SK-N-SH (cell line): Measurements from ENCODE around the gene QSOX2. TPM values are rescaled to one million over a fixed set of nuclear protein-coding genes. Genes with fewer than 3 reads are reported as not detected.

Source experiments
- CTCF ChIA-PET: fragments of 300-600, 350-600 bp; formaldehyde crosslinking; extraction: SDS; loops from one replicate; lab custom pipeline; 2021; lab: Yijun Ruan, JAX
- POLR2A ChIA-PET: fragments of 350-600 bp; sonication (Branson Sonifier 250); formaldehyde crosslinking; extraction: SDS; loops from one replicate; lab custom pipeline; 2020; ENCODE audit warnings: antibody characterized with exemption, inconsistent platforms; lab: Yijun Ruan, JAX
- DNase-seq: peaks from one replicate; pipeline ENCODE4 v3.0.0; 2012
- H2AFZ ChIP-seq: fragments of 200-600 bp; sonication (generic); 2 replicates; pipeline ENCODE4 v1.8.1; 2016; ENCODE audit warnings: antibody characterized with exemption, mild to moderate bottlenecking, low read depth
- H3F3A ChIP-seq: fragments of 200-600 bp; sonication (generic); replicated peaks from 2 replicates; pipeline ENCODE3; 2016; ENCODE audit warnings: antibody characterized with exemption, mild to moderate bottlenecking; ENCODE audit not compliant: insufficient read depth
- H3K27ac ChIP-seq, 2 experiments: fragments of 200-500 bp in 1 of 2; fragments of 200-600 bp in 1 of 2; sonication (Bioruptor generic) in 1 of 2; sonication (generic), shearing (Covaris generic) in 1 of 2; 2 replicates each; pipeline versions ENCODE4 v1.5.1 to v1.6.1; 2014 to 2016; ENCODE audit warnings: low read depth in 2 of 2, inconsistent platforms in 1 of 2, low read length in 1 of 2, mild to moderate bottlenecking in 1 of 2, mixed read lengths in 1 of 2
- H3K27me3 ChIP-seq: fragments of 200-600 bp; sonication (generic), shearing (Covaris generic); 2 replicates; pipeline ENCODE4 v1.6.1; 2016; ENCODE audit warnings: mixed run types; ENCODE audit not compliant: insufficient read depth
- H3K36me3 ChIP-seq, 2 experiments: fragments of 200-500 bp in 1 of 2; fragments of 200-600 bp in 1 of 2; sonication (Bioruptor generic) in 1 of 2; sonication (generic) in 1 of 2; replicated peaks in 1 of 2; 2 replicates each; pipeline versions ENCODE3 to v1.5.1; 2014 to 2016; ENCODE audit warnings: low read length in 1 of 2, mild to moderate bottlenecking in 1 of 2; ENCODE audit not compliant: insufficient read depth in 2 of 2, control insufficient read depth in 1 of 2
- H3K4me1 ChIP-seq, 2 experiments: fragments of 200-500 bp in 1 of 2; fragments of 200-600 bp in 1 of 2; sonication (Bioruptor generic) in 1 of 2; sonication (generic), shearing (Covaris generic) in 1 of 2; 2 replicates each; pipeline versions ENCODE4 v1.5.1 to v1.6.1; 2014 to 2016; ENCODE audit warnings: low read depth in 1 of 2, low read length in 1 of 2, mixed run types in 1 of 2; ENCODE audit not compliant: insufficient read depth in 2 of 2, control insufficient read depth in 1 of 2
- H3K4me2 ChIP-seq: fragments of 200-600 bp; sonication (generic), shearing (Covaris generic); 2 replicates; pipeline ENCODE4 v1.6.1; 2017; ENCODE audit warnings: mixed run types
- H3K4me3 ChIP-seq, 2 experiments: fragments of 200-500 bp in 1 of 2; fragments of 200-600 bp in 1 of 2; sonication (Bioruptor generic) in 1 of 2; sonication (generic), shearing (Covaris generic) in 1 of 2; 2 replicates each; pipeline versions ENCODE4 v1.5.1 to v1.8.1; 2014 to 2016; ENCODE audit warnings: low read depth in 2 of 2, inconsistent platforms in 1 of 2, low read length in 1 of 2, mild to moderate bottlenecking in 1 of 2, mixed read lengths in 1 of 2, moderate library complexity in 1 of 2
- H3K79me2 ChIP-seq: fragments of 200-600 bp; sonication (generic); 2 replicates; pipeline ENCODE4 v1.8.1; 2017; ENCODE audit warnings: mild to moderate bottlenecking; ENCODE audit not compliant: insufficient read depth
- H3K9ac ChIP-seq: fragments of 200-600 bp; sonication (generic); 2 replicates; pipeline ENCODE4 v1.6.1; 2017; ENCODE audit warnings: mixed run types
- H3K9me2 ChIP-seq: fragments of 200-600 bp; sonication (generic); 2 replicates; pipeline ENCODE4 v1.6.1; 2017; ENCODE audit warnings: mixed run types
- H3K9me3 ChIP-seq: fragments of 200-600 bp; sonication (generic); 2 replicates; pipeline ENCODE4 v1.6.1; 2017; ENCODE audit warnings: mixed run types, mild to moderate bottlenecking, moderate library complexity
- H4K20me1 ChIP-seq: fragments of 200-600 bp; sonication (generic); 2 replicates; pipeline ENCODE4 v1.6.1; 2017; ENCODE audit warnings: mild to moderate bottlenecking, mixed run types; ENCODE audit not compliant: insufficient read depth
- CHD2 ChIP-seq: fragments of 150-350 bp; IDR thresholded peaks from 2 replicates; pipeline ENCODE4 v1.6.1; 2018; ENCODE audit warnings: low read length; ENCODE audit not compliant: partially characterized antibody
- ELF1 ChIP-seq: IDR thresholded peaks from 2 replicates; pipeline ENCODE4 v1.4.0; 2012
- EP300 ChIP-seq, 2 experiments: IDR thresholded peaks; 2 replicates each; pipeline versions ENCODE4 v1.4.0 to v1.6.1; 2012; ENCODE audit warnings: borderline replicate concordance in 1 of 2, low read depth in 1 of 2, low read length in 1 of 2
- EZH2phosphoT487 ChIP-seq: fragments of 200-600 bp; sonication (generic); IDR thresholded peaks from 2 replicates; pipeline ENCODE4 v1.6.1; 2017; ENCODE audit warnings: low read depth, mixed run types, mild to moderate bottlenecking, antibody characterized with exemption, moderate library complexity, borderline replicate concordance
- FOSL2 ChIP-seq: IDR thresholded peaks from 2 replicates; pipeline ENCODE4 v1.4.0; 2012; ENCODE audit warnings: low read depth, mild to moderate bottlenecking, moderate library complexity, borderline replicate concordance
- JUND ChIP-seq: IDR thresholded peaks from 2 replicates; pipeline ENCODE4 v1.4.0; 2012
- MEF2A ChIP-seq: IDR thresholded peaks from 2 replicates; pipeline ENCODE4 v1.4.0; 2012; ENCODE audit warnings: low read depth, borderline replicate concordance
- RAD21 ChIP-seq: IDR thresholded peaks from 2 replicates; pipeline ENCODE4 v1.6.1; 2012; ENCODE audit warnings: mild to moderate bottlenecking, low read length
- SIN3A ChIP-seq: IDR thresholded peaks from 2 replicates; pipeline ENCODE4 v1.6.1; 2012; ENCODE audit warnings: low read depth, mild to moderate bottlenecking, low read length, moderate library complexity, borderline replicate concordance
- SMC3 ChIP-seq: IDR thresholded peaks from 2 replicates; pipeline ENCODE4 v1.6.1; 2012; ENCODE audit warnings: low read depth, low read length, improper control_type of control experiment
- TAF1 ChIP-seq: IDR thresholded peaks from 2 replicates; pipeline ENCODE4 v1.6.1; 2012; ENCODE audit warnings: low read depth, mild to moderate bottlenecking, low read length, moderate library complexity, borderline replicate concordance
- TCF12 ChIP-seq: IDR thresholded peaks from 2 replicates; pipeline ENCODE4 v1.4.0; 2012
- YY1 ChIP-seq: IDR thresholded peaks from 2 replicates; pipeline ENCODE4 v1.4.0; 2012; ENCODE audit warnings: low read depth, mild to moderate bottlenecking
- WGBS: methylation state at CpG from one replicate; pipeline ENCODE4 v1.1.6; 2017; ENCODE audit warnings: low lambda C conversion rate; 5-methylcytosine and 5-hydroxymethylcytosine counted together
- polyA plus RNA-seq, 3 experiments: library from polyadenylated mRNA; depleted of rRNA; stranded (reverse); fragments of >200 nt; gene quantifications; 2 replicates each; pipeline ENCODE4 v1.2.3, GENCODE V29; 2012
- TF ChIP-seq, protein P1 (sequence below): fragments of 200-600 bp; sonication (generic); IDR thresholded peaks from 2 replicates; pipeline ENCODE4 v1.6.1; 2017; ENCODE audit warnings: antibody characterized with exemption, mild to moderate bottlenecking, moderate library complexity
- TF ChIP-seq, protein P2 (sequence below): IDR thresholded peaks from 2 replicates; pipeline ENCODE4 v1.4.0; 2012; ENCODE audit warnings: low read depth, borderline replicate concordance
- TF ChIP-seq, protein P3 (sequence below): IDR thresholded peaks from 2 replicates; pipeline ENCODE4 v1.4.0; 2012; ENCODE audit warnings: low read depth, borderline replicate concordance
- TF ChIP-seq, protein P4 (sequence below): IDR thresholded peaks from 2 replicates; pipeline ENCODE4 v1.6.1; 2012; ENCODE audit warnings: mild to moderate bottlenecking, low read depth, low read length, moderate library complexity

The QSOX2 gene
- polyA plus RNA-seq, 1 of the 3 experiments (the other 2 are of a cell fraction), result 26.6 TPM

DNA sequence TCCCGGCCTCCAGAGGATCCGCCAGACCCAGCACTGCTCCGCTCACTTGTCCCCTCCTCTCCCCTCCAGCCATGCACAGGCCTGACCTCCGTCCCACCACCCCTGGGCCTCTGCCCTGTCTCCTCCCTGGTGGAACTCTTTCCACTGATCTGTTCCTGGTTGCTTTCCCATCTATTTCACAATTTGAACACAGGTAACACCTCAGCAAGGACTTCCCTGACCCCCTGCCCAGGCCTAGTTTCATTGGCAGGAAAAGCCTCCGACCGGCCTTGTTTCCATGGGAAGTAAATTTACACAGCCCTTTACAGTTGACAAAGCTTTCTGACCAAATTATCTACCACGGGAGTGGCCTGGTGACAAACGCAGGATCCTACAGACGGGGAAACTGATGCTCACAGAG is 14.8 kb downstream of the QSOX2 start:
- H3K9me2 ChIP-seq, result no peaks in the 10 kb centered on the region
- H3K4me3 ChIP-seq, result no peak overlapping the region
- H3K4me2 ChIP-seq, result no peak overlapping the region
- no peaks in the 10 kb centered on the region for H3K27me3 ChIP-seq
- no peak overlapping the region for H3K27ac ChIP-seq
- peaks cover 40% of the 10 kb centered on the region for H4K20me1 ChIP-seq
- peaks cover 4% of the 10 kb centered on the region for H3F3A ChIP-seq
- TF ChIP-seq RAD21 (no peak), MEF2A (no peak), TCF12 (no peak), SMC3 (no peak), SIN3A (no peak), YY1 (no peak), CHD2 (no peak), EP300 (IDR thresholded peaks at IDR 0.05; ENCODE audit: borderline replicate concordance in 1 of 2, low read depth in 1 of 2, low read length in 1 of 2) (no peak), FOSL2 (no peak), JUND (no peak), ELF1 (no peak)
- TF ChIP-seq, protein P1, sequence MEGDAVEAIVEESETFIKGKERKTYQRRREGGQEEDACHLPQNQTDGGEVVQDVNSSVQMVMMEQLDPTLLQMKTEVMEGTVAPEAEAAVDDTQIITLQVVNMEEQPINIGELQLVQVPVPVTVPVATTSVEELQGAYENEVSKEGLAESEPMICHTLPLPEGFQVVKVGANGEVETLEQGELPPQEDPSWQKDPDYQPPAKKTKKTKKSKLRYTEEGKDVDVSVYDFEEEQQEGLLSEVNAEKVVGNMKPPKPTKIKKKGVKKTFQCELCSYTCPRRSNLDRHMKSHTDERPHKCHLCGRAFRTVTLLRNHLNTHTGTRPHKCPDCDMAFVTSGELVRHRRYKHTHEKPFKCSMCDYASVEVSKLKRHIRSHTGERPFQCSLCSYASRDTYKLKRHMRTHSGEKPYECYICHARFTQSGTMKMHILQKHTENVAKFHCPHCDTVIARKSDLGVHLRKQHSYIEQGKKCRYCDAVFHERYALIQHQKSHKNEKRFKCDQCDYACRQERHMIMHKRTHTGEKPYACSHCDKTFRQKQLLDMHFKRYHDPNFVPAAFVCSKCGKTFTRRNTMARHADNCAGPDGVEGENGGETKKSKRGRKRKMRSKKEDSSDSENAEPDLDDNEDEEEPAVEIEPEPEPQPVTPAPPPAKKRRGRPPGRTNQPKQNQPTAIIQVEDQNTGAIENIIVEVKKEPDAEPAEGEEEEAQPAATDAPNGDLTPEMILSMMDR, result no peak
- TF ChIP-seq, protein P2, sequence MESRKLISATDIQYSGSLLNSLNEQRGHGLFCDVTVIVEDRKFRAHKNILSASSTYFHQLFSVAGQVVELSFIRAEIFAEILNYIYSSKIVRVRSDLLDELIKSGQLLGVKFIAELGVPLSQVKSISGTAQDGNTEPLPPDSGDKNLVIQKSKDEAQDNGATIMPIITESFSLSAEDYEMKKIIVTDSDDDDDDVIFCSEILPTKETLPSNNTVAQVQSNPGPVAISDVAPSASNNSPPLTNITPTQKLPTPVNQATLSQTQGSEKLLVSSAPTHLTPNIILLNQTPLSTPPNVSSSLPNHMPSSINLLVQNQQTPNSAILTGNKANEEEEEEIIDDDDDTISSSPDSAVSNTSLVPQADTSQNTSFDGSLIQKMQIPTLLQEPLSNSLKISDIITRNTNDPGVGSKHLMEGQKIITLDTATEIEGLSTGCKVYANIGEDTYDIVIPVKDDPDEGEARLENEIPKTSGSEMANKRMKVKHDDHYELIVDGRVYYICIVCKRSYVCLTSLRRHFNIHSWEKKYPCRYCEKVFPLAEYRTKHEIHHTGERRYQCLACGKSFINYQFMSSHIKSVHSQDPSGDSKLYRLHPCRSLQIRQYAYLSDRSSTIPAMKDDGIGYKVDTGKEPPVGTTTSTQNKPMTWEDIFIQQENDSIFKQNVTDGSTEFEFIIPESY, result no peak
- TF ChIP-seq, protein P3, sequence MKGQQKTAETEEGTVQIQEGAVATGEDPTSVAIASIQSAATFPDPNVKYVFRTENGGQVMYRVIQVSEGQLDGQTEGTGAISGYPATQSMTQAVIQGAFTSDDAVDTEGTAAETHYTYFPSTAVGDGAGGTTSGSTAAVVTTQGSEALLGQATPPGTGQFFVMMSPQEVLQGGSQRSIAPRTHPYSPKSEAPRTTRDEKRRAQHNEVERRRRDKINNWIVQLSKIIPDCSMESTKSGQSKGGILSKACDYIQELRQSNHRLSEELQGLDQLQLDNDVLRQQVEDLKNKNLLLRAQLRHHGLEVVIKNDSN, result no peak
- H3K9ac ChIP-seq, result no peak overlapping the region
- peaks cover 0 to 20% of the 10 kb centered on the region in 2 experiments for H3K36me3 ChIP-seq
- H3K4me1 ChIP-seq, result peaks cover 0 to 11% of the 10 kb centered on the region in 2 experiments; a peak in 1 of 4 replicates
- WGBS, result 97% methylated on average over 9 of the region's 9 CpGs
- ChIA-PET CTCF (no interaction called here), POLR2A (no interaction called here)
- DNase-seq, result no peak
- H2AFZ ChIP-seq, result no peak overlapping the region
- no peaks in the 10 kb centered on the region for H3K9me3 ChIP-seq
- peaks cover 6% of the 10 kb centered on the region; the same call in 1 of the 2 replicates for H3K79me2 ChIP-seq

DNA sequence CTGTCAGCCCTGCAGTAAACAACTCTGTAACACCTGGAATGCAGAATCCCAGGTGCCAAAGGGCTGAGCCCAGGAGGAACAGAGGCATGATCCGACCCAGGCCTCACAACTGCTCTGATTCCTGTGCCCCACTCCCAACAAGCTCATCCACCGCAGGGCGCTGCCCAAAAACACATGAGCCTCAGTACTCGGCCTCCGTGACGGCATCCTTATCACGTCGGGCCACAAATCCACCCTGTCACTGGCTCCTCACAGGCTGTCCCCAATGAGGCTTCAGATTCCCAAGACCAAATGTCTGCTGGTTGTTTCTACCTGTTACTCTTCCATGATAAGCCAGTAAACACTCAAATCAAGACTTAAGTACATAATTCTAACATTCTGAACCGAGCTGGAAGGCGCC is 15.2 kb downstream of the QSOX2 start:
- H3K4me2 ChIP-seq, result no peak overlapping the region
- H3K27ac ChIP-seq, result no peak overlapping the region
- peaks cover 0 to 19% of the 10 kb centered on the region in 2 experiments for H3K36me3 ChIP-seq
- H4K20me1 ChIP-seq, result peaks cover 44% of the 10 kb centered on the region
- 94% methylated on average over 10 of the region's 10 CpGs for WGBS
- no peaks in the 10 kb centered on the region for H3K27me3 ChIP-seq
- H3K4me3 ChIP-seq, result no peak overlapping the region
- no peaks in the 10 kb centered on the region for H3K9me3 ChIP-seq
- H3K9ac ChIP-seq, result no peak overlapping the region
- no peak for DNase-seq
- peaks cover 4% of the 10 kb centered on the region for H3F3A ChIP-seq
- H3K4me1 ChIP-seq, result peaks cover 0 to 11% of the 10 kb centered on the region in 2 experiments; a peak in 1 of 4 replicates
- POLR2A ChIA-PET, result no interaction called here
- peaks cover 10% of the 10 kb centered on the region; the same call in 1 of the 2 replicates for H3K79me2 ChIP-seq
- CTCF ChIA-PET, result no interaction called here
- no peak overlapping the region for H2AFZ ChIP-seq
- H3K9me2 ChIP-seq, result no peaks in the 10 kb centered on the region
- TF ChIP-seq SMC3 (no peak), RAD21 (no peak), EZH2phosphoT487 (no peak), TAF1 (no peak), SIN3A (no peak)
- TF ChIP-seq, protein P4, sequence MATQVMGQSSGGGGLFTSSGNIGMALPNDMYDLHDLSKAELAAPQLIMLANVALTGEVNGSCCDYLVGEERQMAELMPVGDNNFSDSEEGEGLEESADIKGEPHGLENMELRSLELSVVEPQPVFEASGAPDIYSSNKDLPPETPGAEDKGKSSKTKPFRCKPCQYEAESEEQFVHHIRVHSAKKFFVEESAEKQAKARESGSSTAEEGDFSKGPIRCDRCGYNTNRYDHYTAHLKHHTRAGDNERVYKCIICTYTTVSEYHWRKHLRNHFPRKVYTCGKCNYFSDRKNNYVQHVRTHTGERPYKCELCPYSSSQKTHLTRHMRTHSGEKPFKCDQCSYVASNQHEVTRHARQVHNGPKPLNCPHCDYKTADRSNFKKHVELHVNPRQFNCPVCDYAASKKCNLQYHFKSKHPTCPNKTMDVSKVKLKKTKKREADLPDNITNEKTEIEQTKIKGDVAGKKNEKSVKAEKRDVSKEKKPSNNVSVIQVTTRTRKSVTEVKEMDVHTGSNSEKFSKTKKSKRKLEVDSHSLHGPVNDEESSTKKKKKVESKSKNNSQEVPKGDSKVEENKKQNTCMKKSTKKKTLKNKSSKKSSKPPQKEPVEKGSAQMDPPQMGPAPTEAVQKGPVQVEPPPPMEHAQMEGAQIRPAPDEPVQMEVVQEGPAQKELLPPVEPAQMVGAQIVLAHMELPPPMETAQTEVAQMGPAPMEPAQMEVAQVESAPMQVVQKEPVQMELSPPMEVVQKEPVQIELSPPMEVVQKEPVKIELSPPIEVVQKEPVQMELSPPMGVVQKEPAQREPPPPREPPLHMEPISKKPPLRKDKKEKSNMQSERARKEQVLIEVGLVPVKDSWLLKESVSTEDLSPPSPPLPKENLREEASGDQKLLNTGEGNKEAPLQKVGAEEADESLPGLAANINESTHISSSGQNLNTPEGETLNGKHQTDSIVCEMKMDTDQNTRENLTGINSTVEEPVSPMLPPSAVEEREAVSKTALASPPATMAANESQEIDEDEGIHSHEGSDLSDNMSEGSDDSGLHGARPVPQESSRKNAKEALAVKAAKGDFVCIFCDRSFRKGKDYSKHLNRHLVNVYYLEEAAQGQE, result no peak
- TF ChIP-seq, protein P3, result no peak
